Endometrium (tissue), 2 donors: ENCODE measurements around the gene CEP85.
"Not testable (repeated sequence)": the region's sequence is repeated elsewhere in the genome, so short reads cannot be mapped to it uniquely, and the experiment has no call there.

Experiments used
- FAIRE-seq: peaks from 2 replicates; lab custom pipeline; 2012; peaks lifted over from hg19 to GRCh38; lab: Jason Lieb, UNC
- donor health status: control.
- donor health status: control.

The CEP85 gene

DNA sequence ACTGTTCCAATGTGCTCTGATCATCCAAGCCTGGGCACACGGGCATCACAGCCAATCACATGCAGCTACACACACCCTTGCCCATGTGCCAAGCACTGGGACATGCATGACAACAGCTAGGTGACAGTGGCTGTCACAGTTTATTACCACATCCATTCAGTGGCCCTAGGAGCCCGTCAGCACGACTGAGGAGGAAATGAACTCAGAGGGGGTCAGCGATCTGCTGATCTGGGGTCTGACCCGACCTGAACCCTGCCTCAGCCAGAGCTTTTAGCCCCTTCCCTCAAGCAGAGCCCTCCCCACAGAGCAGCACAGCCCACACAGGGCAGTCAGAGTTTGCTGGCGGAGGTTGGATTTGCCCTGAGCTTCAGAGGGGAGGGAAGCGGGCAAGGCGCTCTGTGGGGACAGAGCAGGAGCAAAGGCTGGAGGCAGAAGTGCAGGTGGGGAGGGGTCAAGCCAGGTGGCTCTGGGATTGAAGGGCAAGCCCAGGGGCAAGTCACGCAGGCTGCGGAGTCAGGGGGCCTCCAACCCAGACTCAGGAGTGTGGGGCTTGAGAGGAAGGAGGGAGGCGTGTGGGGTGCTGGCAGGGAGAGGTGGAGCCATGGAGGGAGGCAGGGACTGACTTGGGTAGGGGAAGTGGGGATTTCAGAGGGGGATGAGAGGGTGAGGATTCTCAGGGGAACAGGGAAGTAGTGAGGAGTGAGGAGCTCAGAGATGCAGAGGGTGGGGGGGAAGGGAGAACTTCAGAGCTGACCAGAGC is 56.3 kb downstream of the CEP85 start:
- no peak for FAIRE-seq

DNA sequence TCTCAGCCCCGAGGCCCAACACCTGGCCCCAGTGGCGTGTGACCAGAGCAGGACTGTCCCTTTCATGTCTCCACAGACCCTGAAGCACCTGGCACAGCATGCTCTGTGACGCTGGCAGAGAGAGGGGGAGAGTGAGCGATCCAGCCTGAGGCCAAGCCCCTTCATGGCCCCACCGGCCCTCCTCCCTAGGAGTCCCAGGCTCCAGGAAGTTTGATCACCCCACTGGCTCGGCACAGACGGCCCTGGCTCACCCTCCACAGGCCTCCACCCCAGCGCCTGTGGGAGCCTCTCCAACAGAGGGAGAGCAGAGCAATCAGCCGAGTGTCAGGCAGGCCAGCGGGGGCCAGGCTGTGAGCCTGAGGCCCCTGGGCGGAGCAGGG is 56.9 kb downstream of the CEP85 start:
- no peak for FAIRE-seq

DNA sequence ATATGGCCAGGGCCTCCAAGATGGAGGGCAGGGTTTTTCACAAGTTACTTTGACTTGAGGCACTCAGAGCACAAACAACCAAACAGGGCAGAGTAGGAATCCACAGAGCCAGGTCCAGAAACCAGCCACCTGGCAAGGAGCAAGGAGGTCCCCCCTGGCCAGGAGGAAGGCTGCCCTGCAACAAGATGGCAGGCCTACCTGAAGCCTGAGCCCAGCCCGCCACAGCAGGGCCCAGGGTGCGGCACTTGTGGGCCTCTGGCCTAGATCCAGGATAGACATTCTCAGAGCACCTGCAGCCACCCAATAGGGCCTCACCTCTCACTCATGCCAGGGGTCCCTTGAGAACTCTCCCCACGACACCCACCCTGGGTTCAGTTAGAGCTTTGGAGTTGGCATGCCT is 57.4 kb downstream of the CEP85 start:
- no peak for FAIRE-seq

DNA sequence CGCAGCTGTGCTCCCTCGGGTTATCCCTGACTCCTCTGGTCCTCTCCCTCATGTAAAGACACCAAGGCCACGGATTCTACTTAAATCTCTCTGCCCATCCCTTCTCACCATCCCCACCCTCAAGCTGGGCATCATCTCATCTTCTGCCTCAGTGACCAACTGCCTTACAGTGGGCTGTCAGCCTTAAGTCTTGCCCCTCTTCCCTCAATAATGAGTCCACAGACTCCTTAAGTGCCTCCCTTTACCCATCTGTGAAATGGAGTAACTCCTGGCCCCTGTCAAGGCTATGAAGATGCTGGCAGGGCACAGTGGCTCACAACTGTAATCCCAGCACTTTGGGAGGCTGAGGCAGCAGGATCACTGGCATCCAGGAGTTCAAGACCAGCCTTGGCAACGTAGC is 57.9 kb downstream of the CEP85 start:
- FAIRE-seq, result no peak

DNA sequence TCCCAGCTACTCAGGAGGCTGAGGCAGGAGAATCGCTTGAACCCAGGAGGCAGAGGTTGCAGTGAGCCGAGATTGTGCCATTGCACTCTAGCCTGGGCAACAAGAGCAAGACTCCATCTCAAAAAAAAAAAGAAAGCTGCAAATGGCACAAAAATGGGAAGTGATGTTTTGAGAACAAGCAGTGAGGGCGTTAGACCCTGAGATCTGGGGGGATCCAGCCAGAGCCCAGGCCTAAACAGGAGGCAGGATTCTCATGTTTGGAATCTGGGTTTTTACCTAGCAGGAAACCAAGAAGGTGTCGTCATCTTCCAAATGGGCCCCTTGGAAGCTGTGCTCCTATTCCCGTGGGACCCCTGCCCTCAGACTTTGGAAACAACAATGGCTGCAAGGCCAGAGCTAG is 58.7 kb downstream of the CEP85 start:
- not testable (repeated sequence) for FAIRE-seq

DNA sequence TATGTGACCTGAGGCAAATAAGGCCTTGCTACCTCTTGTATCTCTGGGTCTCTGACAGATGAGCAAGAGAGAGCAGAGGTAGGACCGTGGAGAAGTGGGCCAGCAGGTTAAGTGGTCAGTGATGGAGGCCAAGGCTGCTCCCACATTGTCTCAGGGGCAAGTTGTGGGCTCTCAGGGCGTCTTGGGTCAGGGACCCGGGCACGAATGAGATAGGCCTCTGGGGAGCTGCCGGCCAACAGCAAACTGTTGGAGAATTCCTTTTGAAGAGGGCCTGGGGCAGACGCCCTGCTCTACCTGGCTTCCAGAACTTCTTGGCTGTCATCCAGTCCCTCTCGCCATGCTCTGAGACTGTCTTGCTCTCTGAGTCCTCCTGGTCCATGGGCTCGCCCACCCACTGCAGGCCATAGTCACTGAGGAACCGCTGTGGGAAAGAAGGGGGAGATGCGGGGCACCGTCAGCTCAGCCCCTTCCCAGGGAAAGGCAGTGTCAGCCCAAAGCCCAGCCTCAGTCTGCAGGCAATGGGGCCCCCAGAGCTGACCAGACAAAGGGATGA is 60.0 kb downstream of the CEP85 start:
- FAIRE-seq, result no peak

DNA sequence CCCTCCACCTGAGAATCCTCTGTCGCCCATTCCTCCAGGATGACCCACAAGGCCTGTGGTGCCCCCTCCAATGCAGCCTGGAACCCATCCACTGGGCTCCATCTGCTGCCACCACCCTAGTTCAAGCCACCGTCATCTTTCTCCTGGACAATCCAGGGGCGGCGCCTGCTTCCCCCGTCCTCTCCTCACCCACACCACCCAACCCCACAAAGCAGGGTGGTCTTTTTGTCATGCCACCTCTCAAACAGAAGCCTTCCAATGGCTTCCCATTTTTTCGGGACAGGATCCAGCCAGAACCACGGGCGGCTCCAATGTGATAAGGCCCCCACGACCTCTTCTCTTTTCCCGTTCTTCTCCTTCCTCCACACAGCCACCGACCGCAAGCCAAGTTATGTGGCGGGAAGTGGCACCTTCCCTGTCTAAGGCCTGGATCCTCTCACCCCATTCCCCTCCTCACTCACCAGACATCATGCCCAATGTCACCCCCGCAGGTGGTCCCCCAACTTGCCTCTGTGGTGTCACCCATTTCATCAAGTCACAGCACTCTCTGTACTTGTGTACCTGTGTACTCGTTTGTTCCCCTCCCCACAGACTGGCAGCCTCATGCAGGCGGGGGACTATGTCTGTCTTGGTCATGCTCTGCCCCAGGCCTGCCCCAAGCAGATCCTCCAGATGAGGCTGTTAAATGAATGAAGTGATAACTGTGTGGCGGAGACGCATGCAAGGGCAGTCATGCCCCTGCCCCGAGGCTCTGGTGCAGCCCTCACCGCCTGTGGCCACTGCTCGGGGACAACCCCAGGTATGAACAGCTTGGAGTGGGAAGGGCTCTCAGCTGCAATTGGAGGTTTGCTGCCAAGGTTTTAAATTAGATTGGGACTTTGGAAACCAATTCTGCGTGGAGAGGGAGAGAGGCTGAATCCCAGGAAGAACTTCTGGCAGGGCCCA is 61.5 kb downstream of the CEP85 start:
- FAIRE-seq, result no peak

DNA sequence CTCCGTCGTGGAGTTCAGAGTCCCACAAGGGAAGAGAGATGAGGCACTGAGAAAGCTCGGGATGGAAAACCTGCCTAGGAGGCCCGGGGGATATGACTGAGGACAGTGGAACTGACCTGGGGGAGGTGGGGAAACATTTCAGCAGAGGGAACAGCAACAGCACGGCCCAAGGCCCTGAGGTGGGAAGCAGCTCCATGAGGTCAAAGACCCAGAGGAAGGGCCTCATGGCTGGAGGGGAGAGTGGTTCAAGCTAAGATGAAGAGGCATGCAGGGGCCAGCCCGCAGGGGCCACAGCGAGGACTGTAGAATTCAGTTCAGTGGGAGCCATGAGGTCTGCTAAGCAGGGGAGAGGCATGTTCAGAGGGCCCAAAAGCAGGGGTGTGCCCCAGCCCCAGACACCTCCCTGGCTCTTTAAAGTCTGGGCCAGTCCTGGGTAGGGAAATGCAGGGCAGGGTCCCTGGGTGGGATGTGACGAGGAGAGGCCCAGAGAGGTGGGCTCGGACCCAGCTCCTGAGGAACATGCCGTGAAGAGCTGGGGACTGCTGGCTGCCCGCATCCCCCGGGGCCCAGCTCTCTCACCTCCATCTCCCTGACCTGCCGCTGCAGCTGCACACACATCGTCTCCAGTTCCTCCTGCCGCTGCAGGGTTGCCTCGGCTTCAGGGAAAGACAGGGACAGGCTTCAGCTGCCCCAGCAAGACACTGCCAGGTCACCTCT is 62.5 kb downstream of the CEP85 start:
- FAIRE-seq, result no peak

DNA sequence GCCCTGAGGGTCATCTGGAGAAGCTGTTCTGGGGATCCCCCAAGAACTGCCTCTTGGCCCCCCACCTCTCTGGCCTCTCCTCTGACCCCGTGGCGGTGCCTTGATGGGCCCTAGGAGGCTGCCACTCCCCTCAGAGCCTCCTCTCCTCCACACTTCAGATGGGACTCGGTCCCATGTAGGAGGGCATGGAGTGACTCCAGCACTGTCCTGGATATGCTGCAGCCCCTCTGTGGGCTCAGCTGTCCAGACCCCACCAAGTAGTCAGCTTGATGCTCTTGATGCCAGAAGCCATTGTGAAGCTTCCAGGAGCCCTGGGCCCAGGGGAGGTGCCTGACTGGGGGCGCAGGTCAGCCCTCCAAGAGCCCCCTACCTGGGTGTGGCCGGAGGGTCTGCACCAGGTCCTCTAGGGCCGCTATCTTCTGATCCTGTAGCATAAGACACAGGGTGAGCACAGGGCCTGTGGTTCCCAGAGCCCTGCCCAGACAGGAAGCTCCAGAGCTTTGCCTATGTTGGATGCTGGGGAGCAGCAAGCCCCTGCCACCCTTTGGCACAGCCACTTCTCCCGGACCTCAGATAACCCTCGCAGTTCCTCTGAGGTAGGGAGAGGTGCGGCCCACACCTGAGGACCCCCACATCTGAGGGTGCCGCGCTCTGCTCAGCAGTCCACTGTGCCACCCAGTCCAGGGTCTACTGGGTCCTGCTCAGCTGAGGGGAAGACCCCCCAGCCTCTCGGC is 63.2 kb downstream of the CEP85 start:
- FAIRE-seq, result no peak

DNA sequence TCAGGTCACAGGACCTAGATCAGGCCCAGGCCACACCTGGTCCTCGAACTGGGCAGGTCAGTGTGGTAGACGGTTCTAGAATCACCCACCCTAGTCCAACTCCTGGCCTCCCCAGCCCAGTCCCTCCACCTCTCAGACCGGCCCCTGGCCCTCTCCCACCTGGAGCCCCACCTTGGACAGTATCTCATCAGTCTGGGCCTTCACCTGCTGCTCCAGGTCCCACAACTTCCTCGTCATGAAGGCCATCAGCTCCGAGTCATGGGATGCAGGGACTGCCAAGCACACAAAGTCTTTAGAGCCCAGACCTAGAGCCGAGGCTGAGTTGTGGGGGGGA is 63.8 kb downstream of the CEP85 start:
- no peak for FAIRE-seq

DNA sequence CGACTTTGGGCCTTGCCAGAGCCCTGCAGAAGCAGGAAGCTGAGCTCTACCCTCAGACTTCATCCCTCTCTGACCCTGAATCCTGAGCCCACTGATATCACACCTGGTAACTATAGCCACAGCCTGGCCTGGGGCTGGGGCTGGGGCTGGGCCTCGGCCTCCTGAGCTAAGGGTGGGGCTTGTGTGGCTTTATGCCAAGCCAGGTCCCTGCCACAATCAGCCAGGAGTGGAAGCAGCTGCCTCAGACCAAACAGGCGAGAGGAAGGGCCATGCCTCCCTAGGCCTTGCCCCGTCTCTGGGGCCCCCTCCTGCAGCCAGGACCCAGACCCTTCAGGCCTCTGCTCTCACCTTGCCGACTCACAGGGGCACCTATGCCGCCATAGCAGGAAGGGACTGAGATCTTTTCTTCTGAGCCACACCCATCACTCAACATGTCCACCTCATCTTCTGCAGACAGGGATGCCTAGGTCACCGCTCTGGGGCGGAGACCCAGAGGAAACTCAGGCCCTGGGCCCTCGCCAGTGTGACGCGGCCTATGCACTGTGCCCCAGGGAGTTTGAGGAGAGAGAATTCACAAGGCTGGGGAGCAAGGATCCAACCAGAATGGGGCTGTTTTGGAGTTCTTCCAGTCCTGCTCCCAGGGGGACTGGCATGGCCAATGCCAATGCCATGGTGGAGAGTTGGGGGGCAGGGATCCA is 66.7 kb downstream of the CEP85 start:
- FAIRE-seq, result no peak

DNA sequence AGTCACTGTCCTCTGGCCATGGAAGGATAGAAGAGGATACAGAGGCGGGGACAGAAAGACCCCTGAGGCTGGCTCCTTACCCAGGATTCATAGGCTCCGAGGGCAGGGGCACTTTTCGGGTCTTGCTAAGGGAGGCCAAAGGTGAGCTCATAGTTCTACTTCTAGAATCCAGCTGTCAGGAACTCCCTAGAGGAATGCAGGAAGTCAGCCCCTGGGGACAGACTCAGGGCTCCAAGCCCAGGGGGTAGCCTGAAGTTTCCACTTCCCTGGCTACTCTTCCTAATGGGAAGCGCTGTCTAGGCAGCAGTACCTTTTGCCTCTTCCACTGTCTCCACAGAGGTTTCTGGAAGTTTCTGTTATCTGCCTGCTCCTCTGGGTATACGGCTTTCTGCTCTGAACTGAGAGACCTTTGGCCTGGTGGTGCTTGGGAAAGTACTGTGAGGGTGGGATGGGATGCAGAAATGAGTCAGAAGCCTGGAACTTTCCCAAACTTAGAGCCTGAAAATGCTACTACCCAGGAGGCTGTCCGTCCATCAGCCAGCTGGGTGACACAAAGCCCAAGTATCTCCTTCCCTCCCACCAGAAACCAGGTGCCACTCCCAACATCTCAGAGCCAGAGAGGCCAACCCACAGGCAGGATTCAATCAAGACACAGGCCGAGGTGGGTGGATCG is 68.9 kb downstream of the CEP85 start:
- no peak for FAIRE-seq

DNA sequence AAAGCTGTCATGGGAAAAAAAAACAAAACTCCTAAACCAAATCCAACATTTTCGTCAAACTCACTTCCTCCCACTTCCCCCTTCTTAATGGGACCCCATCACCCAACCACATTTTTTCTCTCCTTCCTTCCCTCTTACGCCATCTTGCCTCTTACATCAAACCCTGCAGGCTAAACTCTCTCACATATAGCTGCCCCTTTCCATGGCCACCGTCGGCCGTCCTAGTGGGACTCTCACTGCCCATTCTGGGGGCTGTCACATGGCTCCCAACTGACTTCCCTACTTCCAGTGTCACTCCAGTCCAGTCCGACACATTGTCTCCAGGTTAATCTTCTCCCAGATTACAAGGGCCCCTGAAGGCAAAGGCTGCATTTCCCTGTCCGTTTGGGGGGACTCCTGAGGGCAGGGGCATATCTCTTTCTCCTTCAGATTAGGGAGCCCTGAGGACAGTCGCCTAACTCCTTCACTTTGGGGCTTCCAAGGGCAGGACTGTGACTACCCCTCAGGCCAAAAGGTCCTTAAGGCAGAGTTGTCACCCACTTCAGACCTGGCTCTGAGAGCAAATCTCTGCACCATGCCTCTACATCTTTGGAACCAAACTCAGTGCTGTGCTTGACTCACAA is 71.8 kb downstream of the CEP85 start:
- FAIRE-seq, result no peak

DNA sequence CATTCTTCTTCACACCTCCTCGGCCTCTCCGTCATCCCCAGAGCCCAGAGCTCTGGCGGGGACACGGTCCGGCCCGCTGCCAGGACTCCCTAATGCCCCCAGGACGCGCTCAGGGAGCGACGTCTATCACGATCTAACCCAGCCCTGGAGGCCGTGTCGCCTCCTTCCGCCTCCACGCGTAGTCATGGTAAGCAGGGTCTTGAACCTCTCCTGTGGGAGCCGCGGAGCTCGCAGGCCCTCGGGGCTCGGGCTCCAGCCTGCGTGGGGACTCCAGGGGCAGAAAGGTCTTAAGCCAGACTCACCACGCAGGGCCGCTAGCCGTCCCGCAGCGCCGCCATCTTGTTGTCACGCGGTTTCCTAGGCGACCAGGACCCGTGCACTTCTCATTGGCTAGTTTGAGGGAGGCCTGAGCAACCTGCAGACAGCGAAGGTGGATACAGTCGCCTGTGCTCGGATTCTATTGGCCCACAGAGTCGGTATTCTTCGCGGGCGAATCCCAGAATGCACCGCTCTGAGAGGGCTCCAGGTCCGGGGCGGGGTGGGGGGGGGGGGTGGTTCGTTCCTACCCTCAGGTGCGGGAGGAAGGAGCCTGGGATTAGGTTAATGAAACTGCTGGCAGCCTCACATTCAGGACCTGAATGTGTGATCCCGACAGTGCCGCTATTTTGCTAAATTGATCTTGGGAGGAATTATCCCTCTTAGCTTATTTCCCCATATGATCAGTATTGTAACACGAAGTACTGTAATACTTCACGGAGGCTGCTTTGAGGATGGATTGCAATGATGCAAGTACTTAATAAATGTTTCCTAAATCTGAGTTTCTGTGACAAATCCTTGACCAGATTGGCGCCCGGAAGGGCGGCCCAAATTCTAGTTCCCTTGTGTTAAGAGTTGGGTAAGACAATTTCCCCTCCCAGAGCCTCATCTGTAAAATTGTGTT is 72.6 kb downstream of the CEP85 start, which contains the start of gene UBXN11:
TSS of gene UBXN11 (minus strand) at position 347 of the 940 bp plus-strand sequence. CDS start 3,753 bp downstream, outside the sequence.
- no peak for FAIRE-seq

DNA sequence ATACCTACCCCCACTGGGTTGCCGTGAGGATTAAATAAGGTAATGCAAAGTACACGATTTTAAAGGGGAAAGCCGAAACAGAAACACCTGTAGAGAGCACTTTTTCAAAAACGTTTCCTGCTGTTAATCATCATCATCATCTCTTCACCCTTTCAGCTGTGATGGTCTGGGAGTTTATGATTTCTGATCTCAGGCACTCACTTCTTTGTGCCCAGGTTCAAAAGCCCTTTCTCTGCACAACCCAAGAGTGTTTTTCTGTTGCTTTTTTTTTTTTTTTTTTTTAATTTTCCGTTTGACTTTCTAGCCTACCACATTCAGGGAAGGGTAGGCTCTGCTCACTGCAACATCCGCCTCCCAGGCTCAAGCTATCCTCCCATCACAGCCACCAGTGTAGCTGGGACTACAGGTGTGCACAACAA is 73.4 kb downstream of the CEP85 start:
- FAIRE-seq, result no peak

DNA sequence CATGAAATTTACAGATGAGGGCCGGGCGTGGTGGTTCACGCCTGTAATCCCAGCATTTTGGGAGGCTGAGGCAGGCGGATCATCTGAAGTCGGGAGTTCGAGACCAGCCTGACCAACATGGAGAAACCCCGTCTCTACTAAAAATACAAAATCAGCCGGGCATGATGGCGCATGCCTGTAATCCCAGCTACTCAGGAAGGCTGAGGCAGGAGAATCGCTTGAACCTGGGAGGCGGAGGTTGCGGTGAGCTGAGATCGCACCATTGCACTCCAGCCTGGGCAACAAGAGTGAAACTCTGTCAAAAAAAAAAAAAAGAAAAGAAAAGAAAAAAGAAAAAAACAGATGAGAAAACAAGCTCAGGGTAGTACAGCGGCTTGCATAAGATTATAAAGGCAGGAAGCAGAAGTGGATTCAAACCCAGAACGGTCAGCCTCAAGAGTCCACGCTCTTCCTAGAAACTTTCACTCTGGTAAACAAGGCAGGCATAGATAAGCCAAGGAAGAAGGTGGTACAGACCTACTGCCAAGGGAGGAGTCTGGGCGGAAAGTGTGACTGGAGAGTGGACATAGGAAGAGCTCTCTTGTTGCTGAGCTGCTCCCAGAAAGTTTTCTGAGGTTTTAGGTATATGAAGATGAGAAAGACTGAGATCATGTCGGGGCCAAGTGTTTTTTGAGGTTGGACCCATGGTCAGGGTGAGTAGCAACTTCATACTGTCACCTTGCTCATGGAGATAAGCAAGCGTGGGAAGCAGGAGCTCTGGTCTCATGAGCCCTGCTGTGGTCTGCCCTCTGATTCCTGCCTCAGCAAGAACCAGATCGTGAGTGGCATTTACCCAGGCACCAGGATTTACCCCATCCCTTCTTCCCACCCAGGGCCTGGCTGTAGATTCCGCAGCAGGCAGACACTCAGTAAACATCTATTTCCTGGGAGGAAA is 74.2 kb downstream of the CEP85 start:
- FAIRE-seq, result not testable (repeated sequence)

DNA sequence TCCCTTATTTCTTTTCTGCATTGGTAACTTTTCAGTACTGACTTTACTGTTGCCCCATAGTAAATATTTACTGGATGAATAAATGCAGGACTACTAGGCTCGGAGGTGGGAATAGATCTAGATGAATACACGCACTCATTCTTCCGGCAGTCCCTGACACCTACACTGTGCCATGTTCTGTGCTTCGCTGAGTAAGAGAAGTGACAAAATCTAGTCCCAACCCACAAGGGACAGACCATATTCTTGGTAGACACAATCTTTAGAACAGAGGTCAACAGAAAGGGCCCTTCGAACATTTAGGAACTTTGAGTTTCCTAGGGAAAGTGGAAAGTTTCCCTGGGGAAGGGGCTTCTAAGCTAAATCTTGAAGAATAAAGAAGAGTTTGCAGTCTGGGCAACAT is 80.5 kb downstream of the CEP85 start:
- FAIRE-seq, result no peak
